ENCODE results near the gene HSPBP1. TPM values are rescaled to one million over a fixed set of nuclear protein-coding genes. Genes with fewer than 3 reads are reported as not detected.

Gene HSPBP1
- total and polyA plus RNA-seq, 2 donors (not counting 3 experiments of a cell fraction or from before 2014, with no cell fraction given), result 30.4 to 47.5 TPM

GRCh38 chr19:55304980-55305379 is 25.1 kb upstream of the HSPBP1 start:
- Histone ChIP-seq H3K27me3 (ENCODE audit: control insufficient read depth in 2 of 2, insufficient read depth in 2 of 2, low read length in 2 of 2) (peaks cover 0 to 3% of the 10 kb centered on the region in 2 experiments), H3K9ac (replicated peaks; ENCODE audit: extremely low read depth, insufficient read depth, low read length) (no peak overlapping the region), H3K27ac (ENCODE audit: insufficient read depth, low read depth, low read length) (no peak overlapping the region), H3K79me2 (ENCODE audit: control insufficient read depth, insufficient read depth, low read length) (no peaks in the 10 kb centered on the region), H3K4me2 (ENCODE audit: insufficient read depth, low read length) (no peak overlapping the region), H3K4me3 (replicated peaks in 1 of 3; ENCODE audit: insufficient read depth in 1 of 3, low read depth in 1 of 3, low read length in 3 of 3) (no peak overlapping the region), H4K20me1 (replicated peaks; ENCODE audit: control insufficient read depth, extremely low read depth, insufficient read depth, low read length) (no peaks in the 10 kb centered on the region), H3K9me3 (replicated peaks; ENCODE audit: control insufficient read depth, insufficient read depth, low read length) (no peaks in the 10 kb centered on the region), H2AFZ (ENCODE audit: low read depth, low read length) (no peak overlapping the region), H3K4me1 (ENCODE audit: control insufficient read depth, extremely low read depth, insufficient read depth, low read length) (no peaks in the 10 kb centered on the region), H3K9me1 (replicated peaks; ENCODE audit: control insufficient read depth, extremely low read depth, insufficient read depth, low read length) (no peaks in the 10 kb centered on the region), H3K36me3 (ENCODE audit: control insufficient read depth in 2 of 2, extremely low read depth in 1 of 2, insufficient read depth in 2 of 2, low read length in 2 of 2) (no peaks in the 10 kb centered on the region)
- POLR2A ChIA-PET, result no interaction called here
- FAIRE-seq, result no peak
- CTCF ChIA-PET, result no interaction called here
- dilution Hi-C loops (cut with MboI; ENCODE audit: extremely low pct_ligation_motif_present, low sequenced_read_pairs), result no loop called here
- BruUV-seq (replicated peaks), result no TSS peak
- TF ChIP-seq EZH2 (IDR thresholded peaks at IDR 0.05; ENCODE audit: borderline replicate concordance, low read depth, low read length, severe bottlenecking) (no peak), POLR2AphosphoS5 (IDR thresholded peaks at IDR 0.05; ENCODE audit: insufficient read depth, low read depth, low read length) (no peak), CTCF (IDR thresholded peaks at IDR 0.05; ENCODE audit: extremely low read depth in 1 of 2, insufficient read depth in 1 of 2, low read depth in 1 of 2, low read length in 2 of 2) (no peak), POLR2A (IDR thresholded peaks at IDR 0.05; ENCODE audit: low read depth, low read length) (no peak), FOS (IDR thresholded peaks at IDR 0.05; ENCODE audit: borderline replicate concordance, insufficient read depth, low read length) (no peak), JUN (IDR thresholded peaks at IDR 0.05; ENCODE audit: borderline replicate concordance, insufficient read depth, insufficient read length, low read depth) (no peak), MYC (IDR thresholded peaks at IDR 0.05; ENCODE audit: low read depth, low read length) (no peak), GATA2 (IDR thresholded peaks at IDR 0.05; ENCODE audit: insufficient read depth, insufficient read length, low read depth, low read length) (no peak), MAX (IDR thresholded peaks at IDR 0.05; ENCODE audit: insufficient read depth, insufficient read length) (no peak)
- intact Hi-C loops (cut with micrococcal nuclease), result loop anchor here (1.0 to 5.0 kb wide), 2 partner anchors 34 to 163 kb away; partner anchors contain the start of gene KMT5C
- no peak for DNase-seq (ENCODE audit: low read depth, low spot score)
